A172 (cell line): ENCODE results near the gene CBARP. TPM values are rescaled to one million over a fixed set of nuclear protein-coding genes. Genes with fewer than 3 reads are reported as not detected.

Source experiments
- DNase-seq: peaks from one replicate; pipeline ENCODE4 v3.0.0-alpha.2; 2015; ENCODE audit warnings: low spot score
- total RNA-seq: library from RNA; depleted of rRNA; stranded (reverse); fragments of >200 nt; shearing (Covaris generic); gene quantifications from 2 replicates; pipeline ENCODE4 v1.2.3, GENCODE V29; 2014

Gene CBARP
- total RNA-seq, 1 experiment from 2014 or later: 0.95 TPM

- peak; percentile 95 for DNase-seq
Measured at GRCh38 chr19:1275260-1275975, 37.6 kb upstream of the CBARP start, which contains the start of gene FAM174C. Gene FAM174C (plus strand): TSS chr19:1275530. CDS start chr19:1275550, 20 bp downstream.

GRCh38 chr19:1274852-1275259 lies 37.1 kb upstream of the CBARP start:
- DNase-seq: no peak

GRCh38 chr19:1274081-1274851 lies 36.5 kb upstream of the CBARP start:
- DNase-seq: no peak

GRCh38 chr19:1273263-1274041 lies 35.6 kb upstream of the CBARP start:
- no peak for DNase-seq

GRCh38 chr19:1272423-1273262 lies 34.8 kb upstream of the CBARP start:
- no peak for DNase-seq

GRCh38 chr19:1271528-1272422 lies 34.0 kb upstream of the CBARP start:
- DNase-seq: no peak

- DNase-seq: no peak
Measured at GRCh38 chr19:1270854-1271527, 33.2 kb upstream of the CBARP start.

GRCh38 chr19:1270213-1270853 lies 32.5 kb upstream of the CBARP start:
- DNase-seq: peak; percentile 42

- peak; percentile 75 for DNase-seq
Measured at GRCh38 chr19:1269478-1270212, 31.8 kb upstream of the CBARP start.

- peak; percentile 98 for DNase-seq
Measured at GRCh38 chr19:1269065-1269477, 31.3 kb upstream of the CBARP start, which contains the start of gene CIRBP. Gene CIRBP (plus strand): TSS chr19:1269332. CDS start chr19:1270934, 1,602 bp downstream.

GRCh38 chr19:1268226-1269064 lies 30.6 kb upstream of the CBARP start:
- DNase-seq: no peak

GRCh38 chr19:1267477-1268225 lies 29.8 kb upstream of the CBARP start:
- no peak for DNase-seq

GRCh38 chr19:1266916-1267476 lies 29.2 kb upstream of the CBARP start:
- DNase-seq: no peak

GRCh38 chr19:1266129-1266915 lies 28.5 kb upstream of the CBARP start:
- peak; percentile 87 for DNase-seq

GRCh38 chr19:1265615-1266128 lies 27.9 kb upstream of the CBARP start:
- DNase-seq: peak; percentile 85
